ENCODE data around the gene KCNV2.

KCNV2 gene

DNA sequence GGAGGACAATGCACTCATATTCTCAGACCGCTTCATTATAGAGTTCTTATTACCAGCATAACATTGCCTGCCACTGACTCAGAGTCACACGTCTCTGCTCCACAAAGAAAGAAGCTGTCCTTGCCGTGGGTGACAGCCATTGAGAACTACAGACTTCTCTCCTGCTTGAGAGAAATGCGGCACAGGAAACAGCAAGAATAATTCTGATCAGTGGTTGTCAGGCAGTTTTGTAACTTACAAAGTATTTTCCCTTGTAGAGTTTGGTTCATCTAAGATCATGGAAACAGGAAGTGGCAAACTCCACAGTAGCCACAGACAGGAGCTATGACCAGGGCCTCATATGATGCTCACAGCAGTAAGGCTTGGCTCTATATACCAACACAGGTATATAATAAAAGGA is 47.0 kb downstream of the KCNV2 start:
- no peak for DNase-seq

DNA sequence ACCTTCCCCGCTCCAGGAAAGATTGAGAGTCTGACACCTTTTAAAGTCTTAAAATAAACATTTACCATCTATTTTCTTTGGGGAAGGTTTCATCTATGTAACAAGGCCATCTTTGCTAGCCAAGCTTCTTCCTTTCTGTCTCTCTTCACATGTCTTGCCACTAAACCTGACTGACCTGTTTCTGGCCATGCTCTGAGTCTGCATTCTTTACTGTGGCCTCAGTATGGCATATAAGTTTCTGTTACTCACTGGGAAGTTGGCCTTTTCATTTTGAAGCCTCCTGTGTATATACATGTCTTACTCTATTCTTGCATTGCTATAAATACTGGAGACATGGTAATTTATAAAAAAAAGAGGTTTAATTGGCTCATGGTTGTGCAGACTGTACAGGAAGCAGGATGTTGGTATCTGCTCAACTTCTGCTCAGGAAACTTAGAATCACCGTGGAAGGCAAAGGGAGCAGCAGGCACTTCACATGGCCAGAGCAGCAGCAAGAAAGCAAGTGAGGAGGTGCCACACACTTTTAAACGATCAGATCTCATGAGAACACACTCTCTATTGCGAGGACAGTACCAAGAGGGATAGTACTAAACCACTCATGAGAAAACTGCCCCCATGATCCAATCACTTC is 48.1 kb downstream of the KCNV2 start:
- no peak for DNase-seq

DNA sequence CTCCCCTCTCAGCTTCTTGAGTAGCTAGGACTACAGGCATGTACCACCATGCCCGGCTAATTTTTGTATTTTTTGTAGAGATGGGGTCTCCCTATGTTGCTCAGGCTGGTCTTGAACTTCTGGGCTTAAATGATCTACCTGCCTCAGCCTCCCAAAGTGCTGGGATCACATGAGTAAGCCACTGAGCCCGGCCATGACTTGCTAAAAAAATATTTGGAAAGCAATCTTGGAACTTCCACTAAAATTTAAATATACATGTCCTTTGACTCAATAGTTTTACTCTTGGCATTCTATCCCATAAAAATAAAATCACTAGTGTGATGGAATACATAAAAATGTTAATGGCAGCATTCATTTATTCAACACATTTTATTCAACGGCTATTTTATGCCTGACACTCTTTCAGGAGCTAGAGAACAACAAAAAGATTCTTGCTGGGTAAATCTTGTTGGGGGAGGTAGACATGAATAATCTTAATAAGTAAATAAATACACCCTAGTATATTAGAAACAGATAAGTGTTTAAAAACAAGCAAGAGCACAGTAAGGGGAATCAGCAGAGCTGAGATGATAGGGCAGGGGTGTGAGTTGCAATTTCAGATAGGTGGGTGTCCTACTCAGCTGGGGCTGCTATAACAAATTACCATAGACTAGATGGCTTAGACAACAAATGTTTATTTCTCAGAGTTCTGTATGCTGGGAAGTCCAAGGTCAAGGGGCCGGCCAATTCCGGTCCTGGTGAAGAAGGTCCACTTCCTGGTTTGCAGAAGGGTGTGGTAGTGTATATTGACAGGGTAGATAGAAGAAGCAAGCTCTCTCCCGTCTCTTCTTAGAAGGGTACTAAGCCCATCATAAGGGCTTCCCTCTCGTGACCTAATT is 50.7 kb downstream of the KCNV2 start:
- DNase-seq: no peak

DNA sequence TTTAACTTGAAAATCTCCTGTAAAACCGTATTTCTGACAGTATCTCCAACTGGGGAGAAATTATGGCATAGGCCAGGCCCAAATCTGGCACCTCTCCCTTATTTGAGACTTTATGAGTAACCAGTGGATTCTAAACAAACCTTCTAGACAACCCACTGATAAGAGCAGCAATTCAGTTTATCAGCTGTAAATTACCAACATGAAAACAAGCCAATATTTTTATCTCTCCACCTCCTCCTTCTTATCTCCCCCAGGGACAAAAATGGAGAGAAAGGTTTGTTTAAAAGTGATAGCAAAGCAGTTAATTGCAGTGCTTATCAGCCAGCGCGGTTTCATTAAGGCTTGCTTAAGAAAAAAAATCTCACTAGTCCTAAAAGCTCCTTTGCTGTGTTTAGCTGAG is 53.8 kb downstream of the KCNV2 start:
- no peak for DNase-seq

DNA sequence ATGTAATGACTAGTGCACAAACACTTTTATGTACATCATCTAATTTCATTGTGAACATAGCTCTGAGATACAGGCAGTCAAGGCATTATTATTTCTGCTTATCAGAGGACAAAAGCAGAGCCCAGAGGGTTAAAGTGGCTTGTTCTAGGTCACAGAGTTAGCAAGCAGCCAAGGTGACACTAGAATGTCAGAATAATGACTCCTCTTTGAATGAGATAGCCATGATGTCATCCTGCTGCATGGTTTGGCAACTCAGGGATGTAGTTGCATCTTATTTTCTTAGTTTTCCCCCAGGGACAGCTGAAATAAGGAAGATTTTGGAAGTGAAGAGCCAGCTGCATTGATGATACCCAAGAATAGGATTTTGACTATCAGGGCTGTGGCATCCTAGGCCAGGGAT is 54.4 kb downstream of the KCNV2 start:
- no peak for DNase-seq

DNA sequence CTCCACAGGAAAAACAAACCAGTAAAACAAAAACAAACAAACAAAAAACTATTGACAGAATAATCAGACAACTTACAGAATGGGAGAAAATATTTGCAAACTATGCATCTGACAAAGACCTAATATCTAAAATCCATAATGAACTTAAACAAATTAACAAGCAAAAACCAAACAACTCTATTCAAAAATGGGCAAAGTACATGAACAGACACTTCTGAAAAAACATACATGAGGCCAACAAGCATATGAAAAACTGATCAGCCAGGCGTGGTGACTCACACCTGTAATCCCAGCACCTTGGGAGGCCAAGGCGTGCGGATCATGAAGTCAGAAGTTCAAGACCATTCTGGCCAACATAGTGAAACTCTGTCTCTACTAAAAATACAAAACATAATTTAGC is 60.1 kb downstream of the KCNV2 start:
- no peak for DNase-seq

DNA sequence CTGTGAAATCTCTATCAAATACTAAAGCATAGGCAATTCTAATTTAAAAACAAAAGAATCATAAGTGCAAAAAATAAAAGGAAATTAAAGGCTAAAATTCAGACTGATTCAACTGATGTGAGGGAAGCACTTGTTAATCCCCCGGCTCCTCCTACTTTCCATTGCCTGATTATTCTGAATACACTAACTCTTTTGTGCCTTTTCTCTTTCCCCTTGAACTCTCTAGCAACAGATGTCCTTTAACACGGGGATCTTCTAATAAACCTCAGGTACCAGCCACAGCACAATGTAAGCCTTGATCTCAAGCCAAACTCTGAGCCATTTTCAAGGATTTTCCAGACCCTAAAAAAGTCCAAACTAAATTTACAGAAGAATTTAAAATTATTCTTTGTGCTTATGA is 61.5 kb downstream of the KCNV2 start:
- no peak for DNase-seq

Measured in stimulated activated CD4-positive, alpha-beta T cell treated with anti-CD3 and anti-CD28 coated beads, Interleukin-12 subunit alpha, Interleukin-12 subunit beta, amount 100 ng/mL, for 4 hours (primary cell).